VCaP (cell line): ENCODE measurements around the gene SYCP3.

ENCODE experiments used
- H3K27ac ChIP-seq: fragments of 450-650 bp; 2 replicates; pipeline ENCODE4 v1.5.1; 2017
- TF ChIP-seq, protein P1 (sequence below): fragments of 450-650 bp; conservative IDR thresholded peaks from 2 replicates; pipeline ENCODE4 v1.5.1; 2017; ENCODE audit warnings: mild to moderate bottlenecking, moderate library complexity

Gene SYCP3

DNA sequence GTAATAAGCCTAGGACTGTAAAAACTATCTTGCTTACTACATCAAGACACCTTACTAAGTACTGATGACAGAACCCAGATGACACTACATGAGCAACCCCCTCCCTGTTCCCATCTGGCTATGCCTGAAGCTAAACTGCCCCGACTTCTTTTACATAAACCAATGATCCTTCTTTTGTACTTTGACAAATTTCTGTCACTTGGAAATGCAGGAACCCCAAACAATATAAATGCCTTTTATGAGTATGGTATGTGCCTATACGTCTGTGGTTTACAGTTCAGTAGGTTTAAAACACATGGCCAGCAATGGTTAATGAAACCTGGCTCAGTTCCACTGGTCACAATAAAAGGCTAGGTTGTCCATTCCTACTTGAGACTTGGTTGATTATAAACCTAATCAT, 6.1 kb downstream of the SYCP3 start:
- H3K27ac ChIP-seq, result no peak overlapping the region
- TF ChIP-seq, protein P1, sequence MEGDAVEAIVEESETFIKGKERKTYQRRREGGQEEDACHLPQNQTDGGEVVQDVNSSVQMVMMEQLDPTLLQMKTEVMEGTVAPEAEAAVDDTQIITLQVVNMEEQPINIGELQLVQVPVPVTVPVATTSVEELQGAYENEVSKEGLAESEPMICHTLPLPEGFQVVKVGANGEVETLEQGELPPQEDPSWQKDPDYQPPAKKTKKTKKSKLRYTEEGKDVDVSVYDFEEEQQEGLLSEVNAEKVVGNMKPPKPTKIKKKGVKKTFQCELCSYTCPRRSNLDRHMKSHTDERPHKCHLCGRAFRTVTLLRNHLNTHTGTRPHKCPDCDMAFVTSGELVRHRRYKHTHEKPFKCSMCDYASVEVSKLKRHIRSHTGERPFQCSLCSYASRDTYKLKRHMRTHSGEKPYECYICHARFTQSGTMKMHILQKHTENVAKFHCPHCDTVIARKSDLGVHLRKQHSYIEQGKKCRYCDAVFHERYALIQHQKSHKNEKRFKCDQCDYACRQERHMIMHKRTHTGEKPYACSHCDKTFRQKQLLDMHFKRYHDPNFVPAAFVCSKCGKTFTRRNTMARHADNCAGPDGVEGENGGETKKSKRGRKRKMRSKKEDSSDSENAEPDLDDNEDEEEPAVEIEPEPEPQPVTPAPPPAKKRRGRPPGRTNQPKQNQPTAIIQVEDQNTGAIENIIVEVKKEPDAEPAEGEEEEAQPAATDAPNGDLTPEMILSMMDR, result no peak

DNA sequence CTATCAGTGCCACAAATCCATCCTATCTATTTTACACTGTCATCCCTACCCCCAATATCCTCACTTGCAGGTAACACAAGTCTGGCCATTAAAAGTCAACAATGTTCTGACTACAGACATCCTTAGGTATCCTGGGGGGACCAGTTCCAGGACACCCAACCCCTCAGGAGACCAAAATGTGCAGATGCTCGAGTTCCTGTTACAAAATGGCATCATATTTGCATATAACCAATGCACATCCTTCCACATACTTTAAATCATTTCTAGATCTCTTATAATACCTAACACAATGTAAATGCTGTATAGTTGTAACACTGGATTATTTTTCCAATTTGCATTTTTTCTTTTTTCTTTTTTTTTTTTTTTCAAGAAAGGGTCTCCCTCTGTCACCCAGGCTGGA, 6.9 kb downstream of the SYCP3 start:
- TF ChIP-seq, protein P1, result no peak
- H3K27ac ChIP-seq, result no peak overlapping the region

DNA sequence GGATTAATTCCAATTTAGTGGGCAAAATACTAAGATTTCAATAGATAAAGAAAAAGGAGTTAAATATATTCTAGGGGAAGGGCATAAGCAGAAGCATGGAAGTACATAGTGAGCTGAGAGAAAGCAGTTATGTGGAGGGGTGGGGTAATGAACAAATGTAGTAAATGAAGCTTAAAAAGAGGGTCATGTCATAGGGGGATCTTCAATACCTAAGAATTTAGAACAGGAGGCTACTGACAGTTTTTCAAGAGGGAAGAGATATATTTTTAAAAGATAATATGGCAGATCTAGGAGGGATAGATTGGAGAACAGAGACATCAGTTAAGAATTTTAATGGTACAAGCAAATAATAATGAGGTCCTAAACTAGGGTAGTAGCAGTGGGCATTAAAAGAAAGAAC, 9.4 kb downstream of the SYCP3 start:
- TF ChIP-seq, protein P1, result no peak
- H3K27ac ChIP-seq, result no peak overlapping the region

DNA sequence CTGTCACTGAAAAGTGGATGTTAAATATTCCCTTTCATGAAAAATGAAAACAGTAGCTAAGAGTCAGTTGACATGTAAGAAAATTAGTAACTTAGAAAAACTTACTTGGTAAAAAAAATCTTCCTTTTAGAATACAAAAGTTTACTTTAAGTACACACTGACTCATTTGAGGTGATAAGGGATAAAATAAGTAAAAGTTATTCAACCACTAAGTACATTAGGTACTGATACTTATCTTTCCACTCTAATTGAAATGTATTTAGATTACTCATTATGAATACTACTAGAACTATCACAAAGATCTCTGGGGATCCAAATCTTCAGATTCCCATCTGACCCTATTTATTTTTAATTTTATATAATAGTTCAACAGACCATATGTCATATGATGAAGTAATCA, 12.2 kb downstream of the SYCP3 start:
- TF ChIP-seq, protein P1, result no peak
- H3K27ac ChIP-seq, result no peak overlapping the region

DNA sequence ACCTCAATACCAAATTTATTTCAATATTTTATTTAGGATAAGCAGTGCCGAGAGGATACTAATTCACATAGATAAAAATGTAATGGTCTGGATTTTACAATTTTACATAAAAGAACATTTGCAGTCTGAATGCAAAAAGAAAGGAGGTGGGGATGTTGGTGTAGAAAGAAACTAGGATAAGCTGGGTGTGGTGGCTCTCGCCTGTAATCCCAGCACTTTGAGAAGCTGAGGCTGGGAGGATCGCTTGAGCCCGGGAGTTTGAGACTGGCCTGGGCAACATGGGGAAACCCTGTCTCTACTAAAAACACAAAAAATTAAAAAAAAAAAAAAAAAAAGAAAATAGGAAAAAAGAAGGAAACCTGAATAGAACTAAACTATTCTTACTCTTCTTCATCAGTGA, 16.9 kb downstream of the SYCP3 start:
- H3K27ac ChIP-seq, result no peak overlapping the region
- TF ChIP-seq, protein P1, result no peak

DNA sequence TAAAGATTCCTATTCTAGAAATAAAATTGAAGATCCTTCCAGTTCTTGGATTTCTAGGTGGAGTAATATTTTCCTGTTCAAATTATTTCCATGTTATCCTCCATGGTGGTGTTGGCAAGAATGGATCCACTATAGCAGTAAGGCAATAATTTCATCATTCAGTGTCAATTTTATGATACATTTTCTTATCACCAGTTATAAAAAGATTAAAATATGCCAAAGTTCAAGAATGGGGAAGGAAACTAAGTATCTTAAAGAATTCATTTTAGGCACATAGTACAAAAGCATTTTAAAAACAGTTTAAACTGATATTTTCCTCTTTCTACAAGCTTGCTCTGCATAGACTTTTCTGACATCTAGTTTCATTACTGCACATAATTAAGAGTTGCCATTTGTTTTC, 19.1 kb downstream of the SYCP3 start:
- H3K27ac ChIP-seq, result no peak overlapping the region
- TF ChIP-seq, protein P1, result no peak

DNA sequence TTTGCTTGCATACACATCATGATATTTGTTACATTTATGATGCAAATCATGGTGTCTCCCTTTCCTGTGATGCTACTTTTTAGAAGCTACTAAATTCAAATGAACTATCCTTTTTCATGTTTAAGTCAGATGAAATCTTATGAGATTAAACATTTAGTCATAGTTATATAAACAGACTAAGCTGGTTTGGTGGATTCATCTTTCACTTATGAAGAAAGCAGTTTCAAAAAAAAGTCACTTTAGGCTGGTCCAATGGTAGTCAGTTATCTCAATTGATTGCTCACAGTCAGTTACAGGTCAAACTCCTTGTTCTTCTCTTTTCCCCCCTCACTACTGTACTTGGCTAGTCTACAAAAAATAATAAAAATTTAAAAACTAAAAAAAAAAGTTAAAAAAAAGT, 19.7 kb downstream of the SYCP3 start:
- TF ChIP-seq, protein P1, result no peak
- H3K27ac ChIP-seq, result no peak overlapping the region
